H1 (cell line): ENCODE data around the gene AGR2. TPM values are rescaled to one million over a fixed set of nuclear protein-coding genes. Genes with fewer than 3 reads are reported as not detected.

ENCODE experiments used
- CBX8 ChIP-seq: fragments of 300-800, 300-1000 bp; sonication (generic); IDR thresholded peaks from 2 replicates; pipeline ENCODE4 v1.7.1; 2016; ENCODE audit warnings: low read depth, low read length, borderline replicate concordance
- RAD21 ChIP-seq, 2 experiments: IDR thresholded peaks in 1 of 2; conservative IDR thresholded peaks in 1 of 2; 2 replicates each; pipeline ENCODE4 v1.6.1; 2011; ENCODE audit warnings: low read depth in 2 of 2, low read length in 2 of 2, improper control_type of control experiment in 1 of 2, inconsistent platforms in 1 of 2, mild to moderate bottlenecking in 1 of 2, moderate library complexity in 1 of 2
- polyA plus RNA-seq, 7 experiments: library from polyadenylated mRNA; depleted of rRNA in 3 of 7; stranded (reverse) in 5 of 7; unstranded in 2 of 7; fragments of >200 nt in 5 of 7; fragments of 200-250 nt in 2 of 7; gene quantifications; 1 replicate in 5 of 7; 2 replicates in 1 of 7; 4 replicates in 1 of 7; pipeline versions ENCODE4 v1.2.1 to v1.2.3, GENCODE V29; 2011 to 2013; ENCODE audit warnings: missing spikeins in 2 of 7, mixed read lengths in 2 of 7
- total RNA-seq: library from RNA; stranded (reverse); fragmentation: NEBNext Ultra II Directional; extraction: Animal tissue kit (Norgen Biotek cat#: 25700); gene quantifications from 2 replicates; pipeline ENCODE4 v1.2.1, GENCODE V29; 2021

Gene AGR2
- total and polyA plus RNA-seq, 2 of the 8 experiments (the other 6 are each of a cell fraction or from before 2014, with no cell fraction given): not detected

- TF ChIP-seq CBX8 (no peak), RAD21 (IDR thresholded peaks at IDR 0.05 in 1 of 2, conservative IDR thresholded peaks at IDR 0.05 in 1 of 2; ENCODE audit: low read depth in 2 of 2, low read length in 2 of 2) (no peak)
- TF ChIP-seq, all 59 proteins: peak for 0
Measured at GRCh38 chr7:16833373-16833772, 28.6 kb upstream of the AGR2 start (continued).
